CD4-positive, alpha-beta T cell treated with Interleukin-6 for 4 hours (primary cell): Measurements from ENCODE around the gene GYPC.
"Not testable (repeated sequence)": the region's sequence is repeated elsewhere in the genome, so short reads cannot be mapped to it uniquely, and the experiment has no call there.

Experiments used
- DNase-seq: peaks from one replicate; pipeline ENCODE4 v3.0.0-alpha.2; 2020; ENCODE audit warnings: mixed read lengths

GYPC gene

GRCh38 chr2:126700677-126701076 is 44.7 kb downstream of the GYPC start:
- DNase-seq, result no peak

GRCh38 chr2:126703311-126703710 is 47.4 kb downstream of the GYPC start:
- DNase-seq, result no peak

- DNase-seq, result no peak
Measured at GRCh38 chr2:126704434-126705160, 48.6 kb downstream of the GYPC start.

GRCh38 chr2:126707191-126707590 is 51.2 kb downstream of the GYPC start:
- no peak for DNase-seq

- DNase-seq, result no peak
Measured at GRCh38 chr2:126707941-126708340, 52.0 kb downstream of the GYPC start.

GRCh38 chr2:126714191-126714965 is 58.4 kb downstream of the GYPC start:
- DNase-seq, result no peak

GRCh38 chr2:126715111-126715510 is 59.2 kb downstream of the GYPC start:
- DNase-seq, result no peak

GRCh38 chr2:126715576-126716406 is 59.8 kb downstream of the GYPC start:
- no peak for DNase-seq

GRCh38 chr2:126717277-126717676 is 61.3 kb downstream of the GYPC start:
- not testable (repeated sequence) for DNase-seq

GRCh38 chr2:126717928-126718327 is 62.0 kb downstream of the GYPC start:
- DNase-seq, result no peak

- DNase-seq, result no peak
Measured at GRCh38 chr2:126719191-126719832, 63.4 kb downstream of the GYPC start.

GRCh38 chr2:126719833-126720351 is 63.9 kb downstream of the GYPC start:
- DNase-seq, result no peak

GRCh38 chr2:126720638-126721037 is 64.7 kb downstream of the GYPC start:
- DNase-seq, result no peak

GRCh38 chr2:126722081-126722480 is 66.1 kb downstream of the GYPC start:
- no peak for DNase-seq

- DNase-seq, result no peak
Measured at GRCh38 chr2:126722546-126722945, 66.6 kb downstream of the GYPC start.

GRCh38 chr2:126723281-126723815 is 67.4 kb downstream of the GYPC start:
- DNase-seq, result no peak

- DNase-seq, result no peak
Measured at GRCh38 chr2:126725580-126725979, 69.6 kb downstream of the GYPC start.

GRCh38 chr2:126729896-126730295 is 73.9 kb downstream of the GYPC start:
- no peak for DNase-seq

- DNase-seq, result no peak
Measured at GRCh38 chr2:126730655-126731054, 74.7 kb downstream of the GYPC start.

- no peak for DNase-seq
Measured at GRCh38 chr2:126731353-126731752, 75.4 kb downstream of the GYPC start.

GRCh38 chr2:126732682-126733245 is 76.8 kb downstream of the GYPC start:
- no peak for DNase-seq

GRCh38 chr2:126733795-126734194 is 77.8 kb downstream of the GYPC start:
- no peak for DNase-seq
